ENCODE measurements around the gene PAPSS1. TPM values are rescaled to one million over a fixed set of nuclear protein-coding genes. Genes with fewer than 3 reads are reported as not detected.

PAPSS1 gene
- total and polyA plus RNA-seq, 2 of the 8 experiments (the other 6 are each of a cell fraction or from before 2014, with no cell fraction given): 79.2 to 98.5 TPM

- ChIA-PET POLR2A (ENCODE audit: partially characterized antibody) (interaction anchor here (1.8 kb wide), 1 partner anchor 15 kb away, joined by 8 read pairs; the partner anchor contains the start of gene PAPSS1), CTCF (ENCODE audit: partially characterized antibody) (interaction anchor here (0.8 kb wide), 1 partner anchor 13 kb away, joined by 3 read pairs; no protein-coding TSS in a partner anchor)
- H3K23ac ChIP-seq (ENCODE audit: insufficient read length): no peak overlapping the region
- FAIRE-seq (no peak), DNase-seq (ENCODE audit: low read depth in 1 of 2, low spot score in 2 of 2) (no peak)
- no peaks in the 10 kb centered on the region for H4K20me1 ChIP-seq (replicated peaks in 1 of 2; ENCODE audit: control insufficient read depth in 1 of 2, insufficient read depth in 2 of 2, low read length in 2 of 2)
- no peak overlapping the region for H3K9ac ChIP-seq (replicated peaks in 1 of 4; ENCODE audit: extremely low read depth in 1 of 4, low read depth in 3 of 4, low read length in 3 of 4)
- H3K27ac ChIP-seq (ENCODE audit: low read depth, low read length): no peak overlapping the region
- H3K4me1 ChIP-seq (replicated peaks in 1 of 4; ENCODE audit: control insufficient read depth in 3 of 4, insufficient read depth in 4 of 4, low read length in 3 of 4): no peaks in the 10 kb centered on the region; a peak in 1 of 7 replicates
- H3K27me3 ChIP-seq (replicated peaks in 1 of 4; ENCODE audit: control insufficient read depth in 3 of 4, extremely low read depth in 1 of 4, insufficient read depth in 3 of 4, low read length in 3 of 4): no peaks in the 10 kb centered on the region
- H3K23me2 ChIP-seq (ENCODE audit: low read depth, low read length): no peaks in the 10 kb centered on the region
- H3K4me3 ChIP-seq (ENCODE audit: extremely low read depth in 1 of 4, insufficient read depth in 2 of 4, low read depth in 3 of 4, low read length in 4 of 4): no peak overlapping the region
- no peak overlapping the region for H3K14ac ChIP-seq (ENCODE audit: insufficient read length)
- no peak overlapping the region for H3K18ac ChIP-seq (ENCODE audit: extremely low read depth, low read length)
- H2BK12ac ChIP-seq (ENCODE audit: low read depth, low read length): no peak overlapping the region
- 94% methylated on average over 1 of the region's 1 CpG; no CpG with 5 or more reads in 1 of the 2 experiments for WGBS, 2 experiments (ENCODE audit: extremely low coverage in 1 of 2, insufficient coverage in 1 of 2, insufficient read length in 1 of 2, insufficient replicate concordance in 2 of 2, low coverage in 1 of 2, low lambda C conversion rate in 2 of 2, missing lambda C conversion rate in 1 of 2)
- H2BK15ac ChIP-seq (ENCODE audit: low read length): no peak overlapping the region
- no peak overlapping the region for H4K5ac ChIP-seq (ENCODE audit: insufficient read length, low read depth, low read length)
- H3K79me2 ChIP-seq (ENCODE audit: control insufficient read depth in 1 of 2, insufficient read depth in 2 of 2, low read length in 2 of 2): peaks cover 0 to 72% of the 10 kb centered on the region in 2 experiments; a peak in 2 of 4 replicates
- H2AK5ac ChIP-seq (ENCODE audit: low read depth, low read length): no peak overlapping the region
- no peak overlapping the region for H4K8ac ChIP-seq (ENCODE audit: extremely low read depth, insufficient read depth, low read length)
- no peak overlapping the region for H2BK5ac ChIP-seq (ENCODE audit: low read depth, low read length)
- no peak overlapping the region for H3K56ac ChIP-seq (replicated peaks; ENCODE audit: insufficient read length, low read depth, low read length)
- H3K36me3 ChIP-seq (ENCODE audit: control insufficient read depth in 2 of 4, insufficient read depth in 4 of 4, low read length in 3 of 4): peaks cover 0 to 6% (median under 1%) of the 10 kb centered on the region in 4 experiments; a peak in 3 of 8 replicates
- peaks cover 4% of the 10 kb centered on the region for H3K79me1 ChIP-seq (ENCODE audit: low read depth, low read length)
- H2AFZ ChIP-seq (ENCODE audit: low read length): no peak overlapping the region
- H2BK20ac ChIP-seq (ENCODE audit: low read length): no peak overlapping the region
- H3K9me3 ChIP-seq (ENCODE audit: insufficient read depth in 2 of 2, low read depth in 1 of 2, low read length in 1 of 2): peaks cover 9 to 12% of the 10 kb centered on the region in 2 experiments
- H2BK120ac ChIP-seq (replicated peaks; ENCODE audit: low read depth, low read length): no peak overlapping the region
- no peak overlapping the region for H3K4ac ChIP-seq (replicated peaks; ENCODE audit: insufficient read length, low read depth, low read length)
- H3K4me2 ChIP-seq (ENCODE audit: insufficient read depth in 1 of 2, low read depth in 2 of 2, low read length in 2 of 2): no peak overlapping the region
- H4K91ac ChIP-seq (replicated peaks; ENCODE audit: insufficient read length, low read length): no peak overlapping the region
Measured at GRCh38 chr4:107705742-107706556, 14.1 kb downstream of the PAPSS1 start.

All from H1 (cell line).